Measurements from ENCODE around the gene STARD10. TPM values are rescaled to one million over a fixed set of nuclear protein-coding genes. Genes with fewer than 3 reads are reported as not detected.

STARD10 gene
- total and polyA plus RNA-seq, 2 donors (not counting 3 experiments of a cell fraction or from before 2014, with no cell fraction given) = 16.1 to 22.5 TPM

GRCh38 chr11:72752088-72752914 is 41.5 kb downstream of the STARD10 start, which contains the start of gene ARAP1:
Gene ARAP1, minus strand, starts transcription at chr11:72752408. Its CDS starts 25,280 bp downstream, at chr11:72727128.
- no peaks in the 10 kb centered on the region for H3K36me3 ChIP-seq (ENCODE audit: control insufficient read depth in 2 of 2, extremely low read depth in 1 of 2, insufficient read depth in 2 of 2, low read length in 2 of 2)
- no peaks in the 10 kb centered on the region for H3K27me3 ChIP-seq (ENCODE audit: control insufficient read depth in 2 of 2, insufficient read depth in 2 of 2, low read length in 2 of 2)
- FAIRE-seq = peak; percentile 70
- H3K4me3 ChIP-seq (replicated peaks in 1 of 3; ENCODE audit: insufficient read depth in 1 of 3, low read depth in 1 of 3, low read length in 3 of 3) = peak within 1 kb of the TSS; percentile 59 to 77 (median 62)
- dilution Hi-C loops (cut with MboI; ENCODE audit: extremely low pct_ligation_motif_present, low sequenced_read_pairs) = no loop called here
- no peaks in the 10 kb centered on the region for H3K9me1 ChIP-seq (replicated peaks; ENCODE audit: control insufficient read depth, extremely low read depth, insufficient read depth, low read length)
- no TSS peak for BruUV-seq (replicated peaks)
- no peaks in the 10 kb centered on the region for H4K20me1 ChIP-seq (replicated peaks; ENCODE audit: control insufficient read depth, extremely low read depth, insufficient read depth, low read length)
- ChIA-PET CTCF (interaction anchor here (0.8 to 1.6 kb wide), 3 partner anchors 22 to 38 kb away, joined by 3 read pairs; no protein-coding TSS in a partner anchor), POLR2A (no interaction called here)
- H3K4me2 ChIP-seq (ENCODE audit: insufficient read depth, low read length) = peak within 1 kb of the TSS; percentile 87
- H3K79me2 ChIP-seq (ENCODE audit: control insufficient read depth, insufficient read depth, low read length) = peaks cover 8% of the 10 kb centered on the region
- peak within 1 kb of the TSS; percentile 36 for H3K9ac ChIP-seq (replicated peaks; ENCODE audit: extremely low read depth, insufficient read depth, low read length)
- peak; percentile 64 for DNase-seq (ENCODE audit: low read depth, low spot score)
- no peaks in the 10 kb centered on the region for H3K9me3 ChIP-seq (replicated peaks; ENCODE audit: control insufficient read depth, insufficient read depth, low read length)
- TF ChIP-seq MYC (IDR thresholded peaks at IDR 0.05; ENCODE audit: low read depth, low read length) (no peak), MAX (IDR thresholded peaks at IDR 0.05; ENCODE audit: insufficient read depth, insufficient read length) (peak; percentile 35), FOS (IDR thresholded peaks at IDR 0.05; ENCODE audit: borderline replicate concordance, insufficient read depth, low read length) (no peak), POLR2AphosphoS5 (IDR thresholded peaks at IDR 0.05; ENCODE audit: insufficient read depth, low read depth, low read length) (peak; percentile 61), POLR2A (IDR thresholded peaks at IDR 0.05; ENCODE audit: low read depth, low read length) (peak; percentile 42)
- H3K4me1 ChIP-seq (ENCODE audit: control insufficient read depth, extremely low read depth, insufficient read depth, low read length) = peaks cover 12% of the 10 kb centered on the region
- intact Hi-C loops (cut with micrococcal nuclease) = loop anchor here (1.0 kb wide), 1 partner anchor 41 kb away; no protein-coding TSS in a partner anchor
- peak within 1 kb of the TSS; percentile 91 for H2AFZ ChIP-seq (ENCODE audit: low read depth, low read length)
- H3K27ac ChIP-seq (ENCODE audit: insufficient read depth, low read depth, low read length) = peak within 1 kb of the TSS; percentile 21
